GM19328 (cell line): Measurements from ENCODE around the gene TMEM158.

Experiments used
- ATAC-seq: cut with Tn5 transposase; IDR thresholded peaks from one replicate; pipeline ENCODE4 v1.9.1; 2021; ENCODE audit warnings: mild to moderate bottlenecking, moderate library complexity; ENCODE audit not compliant: unreplicated experiment

Gene TMEM158

GRCh38 chr3:45205126-45205525, 21.0 kb downstream of the TMEM158 start:
- ATAC-seq = no peak

- ATAC-seq = no peak
These were observed 22.0 kb downstream of the TMEM158 start for GRCh38 chr3:45204136-45204535.

- no peak for ATAC-seq
These were observed 26.0 kb downstream of the TMEM158 start for GRCh38 chr3:45199837-45200648.

GRCh38 chr3:45198264-45199260, 27.5 kb downstream of the TMEM158 start:
- ATAC-seq = no peak

- no peak for ATAC-seq
These were observed 31.3 kb downstream of the TMEM158 start for GRCh38 chr3:45194791-45195190.

- ATAC-seq = no peak
These were observed 34.1 kb downstream of the TMEM158 start for GRCh38 chr3:45191924-45192417.

- no peak for ATAC-seq
These were observed 34.7 kb downstream of the TMEM158 start for GRCh38 chr3:45191424-45191823.

- no peak for ATAC-seq
These were observed 37.1 kb downstream of the TMEM158 start for GRCh38 chr3:45188719-45189659.

- ATAC-seq = no peak
These were observed 38.4 kb downstream of the TMEM158 start for GRCh38 chr3:45187694-45188141.

GRCh38 chr3:45186871-45187270, 39.2 kb downstream of the TMEM158 start:
- ATAC-seq = no peak

- ATAC-seq = no peak
These were observed 40.6 kb downstream of the TMEM158 start for GRCh38 chr3:45185461-45185860.

GRCh38 chr3:45185052-45185451, 41.0 kb downstream of the TMEM158 start:
- ATAC-seq = no peak

- no peak for ATAC-seq
These were observed 42.2 kb downstream of the TMEM158 start for GRCh38 chr3:45183872-45184262.

- no peak for ATAC-seq
These were observed 42.9 kb downstream of the TMEM158 start for GRCh38 chr3:45182915-45183871.

GRCh38 chr3:45181496-45181895, 44.6 kb downstream of the TMEM158 start:
- ATAC-seq = no peak

- no peak for ATAC-seq
These were observed 45.2 kb downstream of the TMEM158 start for GRCh38 chr3:45180899-45181298.

- no peak for ATAC-seq
These were observed 46.0 kb downstream of the TMEM158 start for GRCh38 chr3:45180051-45180450.

GRCh38 chr3:45179163-45179562, 46.9 kb downstream of the TMEM158 start:
- ATAC-seq = no peak
